ENCODE data around the gene ST7L.

DNA sequence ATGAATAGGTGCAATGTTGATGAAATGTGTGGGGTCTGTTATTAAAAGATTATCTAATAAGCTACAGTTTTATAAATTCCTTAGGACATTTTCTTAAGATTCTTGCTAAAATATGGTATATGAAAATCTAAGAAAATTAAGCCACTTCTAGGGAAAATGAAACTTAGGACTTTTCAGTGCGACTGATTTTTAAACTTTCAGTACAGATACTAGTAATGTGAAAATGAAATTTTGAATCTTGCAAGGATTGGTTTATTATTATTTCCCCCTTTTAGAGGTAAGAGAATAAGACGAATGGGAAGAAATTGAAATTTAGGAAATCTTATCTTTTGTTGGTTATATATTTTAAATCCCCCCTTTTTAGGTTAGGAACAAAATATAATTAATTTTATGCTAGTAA, 17.1 kb upstream of the ST7L start:
- TF ChIP-seq POLR2A (IDR thresholded peaks at IDR 0.05) (no peak), CTCF (IDR thresholded peaks at IDR 0.05) (no peak)

Measured in heart left ventricle (tissue), 13 donors.